BE2C (cell line): Measurements from ENCODE around the gene CD247.

Source experiments
- DNase-seq: peaks from one replicate; pipeline ENCODE4 v3.0.0-alpha.2; 2020
- H3K27me3 ChIP-seq: fragments of 250-450 bp; sonication (Bioruptor Pico); 2 replicates; pipeline ENCODE4 v1.5.1; 2020; ENCODE audit warnings: mild to moderate bottlenecking
- H3K36me3 ChIP-seq: fragments of 250-450 bp; sonication (Bioruptor Pico); 2 replicates; pipeline ENCODE4 v1.5.1; 2020; ENCODE audit warnings: mild to moderate bottlenecking
- H3K4me1 ChIP-seq: fragments of 250-450 bp; sonication (Bioruptor Pico); 2 replicates; pipeline ENCODE4 v1.5.1; 2020
- H3K4me3 ChIP-seq: 2 replicates; pipeline ENCODE4 v1.5.1; 2011; ENCODE audit warnings: low read depth, low read length
- H3K9me3 ChIP-seq: fragments of 250-450 bp; sonication (Bioruptor Pico); 2 replicates; pipeline ENCODE4 v1.5.1; 2020
- CTCF ChIP-seq: IDR thresholded peaks from 2 replicates; pipeline ENCODE4 v1.5.1; 2012; ENCODE audit warnings: mild to moderate bottlenecking, low read depth, low read length

The CD247 gene

DNA sequence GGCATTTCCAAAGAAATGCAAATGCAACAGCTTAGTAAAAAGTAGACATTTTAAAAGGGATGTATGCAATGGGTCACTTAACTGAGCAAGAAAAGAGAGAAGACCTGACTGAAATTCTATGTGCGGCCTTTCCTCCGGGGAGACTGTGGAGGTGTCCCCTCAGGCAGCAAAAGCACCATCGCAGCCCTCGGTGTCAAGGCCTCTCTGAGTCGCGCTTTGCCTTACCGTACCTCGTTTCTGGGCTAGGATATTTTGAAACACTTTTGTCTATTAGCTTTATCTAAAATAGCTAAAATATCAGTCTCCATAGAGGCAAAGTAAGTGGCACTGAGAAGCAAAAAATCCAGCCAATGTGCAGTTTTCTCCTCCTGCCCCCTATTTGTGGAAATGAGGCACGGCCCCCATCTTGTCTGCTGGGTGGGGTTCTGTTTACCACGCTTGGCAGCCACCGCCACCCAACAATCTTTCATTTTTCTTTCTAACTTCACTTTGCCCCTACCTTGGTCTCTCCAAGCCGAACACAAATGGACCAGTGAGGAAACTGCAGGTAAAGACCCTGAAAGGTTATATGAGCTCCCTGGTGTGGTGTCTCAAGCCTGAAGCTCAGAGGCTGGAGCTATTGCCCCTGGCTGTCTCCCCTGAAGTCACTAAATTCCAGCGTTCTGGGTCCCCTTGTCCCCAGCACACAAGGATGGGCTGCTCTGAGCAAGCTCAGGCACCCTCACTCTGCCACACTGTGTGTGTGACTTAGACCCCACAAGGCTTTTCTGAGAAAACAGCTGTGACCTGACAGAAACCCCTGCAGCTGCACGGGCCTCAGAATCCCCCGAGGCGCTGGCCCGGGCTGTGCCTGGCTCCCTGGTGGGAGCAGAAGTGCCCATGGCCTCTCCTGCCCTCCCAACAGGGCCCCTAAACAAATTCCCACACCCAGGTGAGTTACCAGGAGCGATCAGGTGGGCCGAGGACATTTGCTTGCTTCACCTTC lies 1.6 kb downstream of the CD247 start:
- Histone ChIP-seq H3K27me3 (no peaks in the 10 kb centered on the region), H3K36me3 (no peaks in the 10 kb centered on the region), H3K9me3 (no peaks in the 10 kb centered on the region), H3K4me1 (no peaks in the 10 kb centered on the region), H3K4me3 (no peak overlapping the region)
- TF ChIP-seq CTCF: no peak
- DNase-seq: no peak

GRCh38 chr1:167515893-167516321 lies 2.4 kb downstream of the CD247 start:
- H3K4me1 ChIP-seq: no peaks in the 10 kb centered on the region
- H3K27me3 ChIP-seq: no peaks in the 10 kb centered on the region
- DNase-seq: no peak
- no peak overlapping the region for H3K4me3 ChIP-seq
- H3K9me3 ChIP-seq: no peaks in the 10 kb centered on the region
- TF ChIP-seq CTCF: no peak
- no peaks in the 10 kb centered on the region for H3K36me3 ChIP-seq

GRCh38 chr1:167515461-167515860 lies 2.9 kb downstream of the CD247 start:
- no peak for TF ChIP-seq CTCF
- H3K4me1 ChIP-seq: no peaks in the 10 kb centered on the region
- DNase-seq: no peak
- H3K4me3 ChIP-seq: no peak overlapping the region
- no peaks in the 10 kb centered on the region for H3K27me3 ChIP-seq
- H3K36me3 ChIP-seq: no peaks in the 10 kb centered on the region
- H3K9me3 ChIP-seq: no peaks in the 10 kb centered on the region

- DNase-seq: no peak
- Histone ChIP-seq H3K4me1 (no peaks in the 10 kb centered on the region), H3K4me3 (no peak overlapping the region), H3K9me3 (no peaks in the 10 kb centered on the region), H3K36me3 (no peaks in the 10 kb centered on the region), H3K27me3 (no peaks in the 10 kb centered on the region)
- TF ChIP-seq CTCF: no peak
These were observed 4.0 kb downstream of the CD247 start for GRCh38 chr1:167514288-167514687.

DNA sequence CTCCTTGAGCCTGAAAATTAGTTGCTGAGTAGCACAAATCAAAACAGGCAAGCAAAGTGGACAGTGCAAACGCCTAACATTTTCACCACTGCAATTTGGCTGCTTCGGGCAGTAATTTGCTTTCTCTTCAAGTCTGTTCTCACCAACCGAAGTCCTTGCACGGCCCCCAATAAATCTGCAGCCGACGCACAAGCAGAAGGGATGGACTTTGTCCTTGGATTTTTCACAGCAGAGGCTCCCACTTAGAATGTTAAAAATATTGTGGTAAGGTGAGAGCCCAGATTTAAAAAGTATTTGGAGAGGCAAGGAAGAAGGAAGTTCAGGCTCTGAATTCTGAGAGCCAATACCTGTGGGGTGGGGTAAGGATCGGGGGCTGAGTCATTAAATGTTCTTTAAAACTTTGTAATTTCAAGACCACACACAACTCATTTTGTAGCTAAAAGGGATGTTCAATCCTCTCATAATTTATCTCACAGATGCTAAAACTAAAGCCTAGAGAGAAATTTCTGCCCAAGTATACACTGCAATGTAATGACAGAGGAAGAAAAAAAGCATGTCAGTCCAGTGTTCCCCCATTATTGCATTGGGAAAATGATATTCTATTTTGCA lies 6.2 kb downstream of the CD247 start:
- H3K36me3 ChIP-seq: no peaks in the 10 kb centered on the region
- DNase-seq: no peak
- H3K9me3 ChIP-seq: no peaks in the 10 kb centered on the region
- H3K4me1 ChIP-seq: no peaks in the 10 kb centered on the region
- no peaks in the 10 kb centered on the region for H3K27me3 ChIP-seq
- no peak overlapping the region for H3K4me3 ChIP-seq
- no peak for TF ChIP-seq CTCF
